Measurements from ENCODE around the gene DUSP8. TPM values are rescaled to one million over a fixed set of nuclear protein-coding genes. Genes with fewer than 3 reads are reported as not detected.
A peak's percentile ranks its signal among the peaks of the same experiment; 100 is the strongest.

DUSP8 gene
- total RNA-seq, 1 experiment from 2014 or later: 7.7 TPM

- CTCF ChIA-PET: interaction anchor here (1.2 to 1.5 kb wide), 2 partner anchors 9 to 19 kb away, joined by 6 to 7 read pairs; no protein-coding TSS in a partner anchor
- Mint-ChIP-seq H3K36me3 (ENCODE audit: insufficient read depth, unreplicated experiment) (peaks cover 5% of the 10 kb centered on the region), H3K27me3 (ENCODE audit: insufficient read depth, unreplicated experiment) (no peaks in the 10 kb centered on the region), H3K4me1 (ENCODE audit: low read depth, unreplicated experiment) (peaks cover 8% of the 10 kb centered on the region), H3K27ac (ENCODE audit: unreplicated experiment) (no peak overlapping the region), H3K4me3 (ENCODE audit: unreplicated experiment) (no peak overlapping the region), H3K9me3 (ENCODE audit: unreplicated experiment) (no peaks in the 10 kb centered on the region)
- Histone ChIP-seq H3K36me3 (ENCODE audit: control insufficient read depth, insufficient read depth, low read length) (no peaks in the 10 kb centered on the region), H3K27me3 (replicated peaks; ENCODE audit: control insufficient read depth, insufficient read depth, low read length) (no peaks in the 10 kb centered on the region), H3K4me3 (ENCODE audit: low read depth, low read length) (no peak overlapping the region), H3K9me3 (no peaks in the 10 kb centered on the region), H3K4me1 (peaks cover 13% of the 10 kb centered on the region)
- POLR2A ChIA-PET: no interaction called here
- BruUV-seq (replicated peaks): no TSS peak
- intact Hi-C loops (cut with micrococcal nuclease; ENCODE audit: unreplicated experiment): no loop called here
- TF ChIP-seq, protein P1, sequence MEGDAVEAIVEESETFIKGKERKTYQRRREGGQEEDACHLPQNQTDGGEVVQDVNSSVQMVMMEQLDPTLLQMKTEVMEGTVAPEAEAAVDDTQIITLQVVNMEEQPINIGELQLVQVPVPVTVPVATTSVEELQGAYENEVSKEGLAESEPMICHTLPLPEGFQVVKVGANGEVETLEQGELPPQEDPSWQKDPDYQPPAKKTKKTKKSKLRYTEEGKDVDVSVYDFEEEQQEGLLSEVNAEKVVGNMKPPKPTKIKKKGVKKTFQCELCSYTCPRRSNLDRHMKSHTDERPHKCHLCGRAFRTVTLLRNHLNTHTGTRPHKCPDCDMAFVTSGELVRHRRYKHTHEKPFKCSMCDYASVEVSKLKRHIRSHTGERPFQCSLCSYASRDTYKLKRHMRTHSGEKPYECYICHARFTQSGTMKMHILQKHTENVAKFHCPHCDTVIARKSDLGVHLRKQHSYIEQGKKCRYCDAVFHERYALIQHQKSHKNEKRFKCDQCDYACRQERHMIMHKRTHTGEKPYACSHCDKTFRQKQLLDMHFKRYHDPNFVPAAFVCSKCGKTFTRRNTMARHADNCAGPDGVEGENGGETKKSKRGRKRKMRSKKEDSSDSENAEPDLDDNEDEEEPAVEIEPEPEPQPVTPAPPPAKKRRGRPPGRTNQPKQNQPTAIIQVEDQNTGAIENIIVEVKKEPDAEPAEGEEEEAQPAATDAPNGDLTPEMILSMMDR (IDR thresholded peaks at IDR 0.05; ENCODE audit: insufficient read depth in 1 of 2, low read depth in 1 of 2, low read length in 1 of 2, severe bottlenecking in 1 of 2, unreplicated experiment in 1 of 2): no peak
- no peak for DNase-seq
Observed at GRCh38 chr11:1555713-1556153, 16.3 kb downstream of the DUSP8 start.

DNA sequence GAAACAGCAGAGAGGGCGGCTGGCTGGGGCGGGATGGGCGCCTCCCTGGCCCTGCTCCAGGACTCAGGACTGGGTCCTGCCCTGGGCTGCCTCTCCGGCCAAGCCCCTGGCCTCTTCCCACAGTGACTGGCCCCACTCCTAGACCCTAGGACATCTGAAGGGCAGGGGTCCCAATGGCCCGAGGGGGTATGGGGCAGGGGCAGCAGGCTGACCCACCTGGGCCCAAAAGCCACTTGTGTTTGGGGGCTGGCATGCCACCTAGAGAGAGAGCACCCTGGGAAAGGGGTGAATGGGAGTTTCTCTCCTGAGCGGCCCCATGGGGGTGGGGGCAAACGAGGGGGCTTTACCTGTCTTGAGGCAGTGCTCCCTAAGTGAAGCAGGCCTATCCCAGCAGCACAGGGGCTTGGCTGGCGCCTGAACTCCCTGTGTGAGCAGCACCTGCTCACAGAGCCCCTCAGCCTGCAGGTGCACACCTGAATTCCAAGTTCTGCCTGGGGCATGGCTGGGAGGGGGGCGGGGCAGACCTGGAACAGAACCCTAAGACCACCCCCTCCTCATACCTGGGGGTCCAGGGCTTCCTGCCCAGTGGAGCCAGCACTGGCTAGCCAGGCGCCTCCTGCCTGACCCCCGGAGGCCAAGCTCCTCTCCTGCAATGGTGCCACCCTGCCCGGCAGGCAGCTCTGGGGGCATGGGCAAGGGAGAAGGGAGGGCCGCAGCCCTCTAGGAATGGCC is 16.9 kb downstream of the DUSP8 start:
- POLR2A ChIA-PET: no interaction called here
- H3K27ac Mint-ChIP-seq (ENCODE audit: unreplicated experiment): no peak overlapping the region

GRCh38 chr11:1553808-1554594 is 18.1 kb downstream of the DUSP8 start:
- H3K4me1 Mint-ChIP-seq (ENCODE audit: low read depth, unreplicated experiment): peaks cover 8% of the 10 kb centered on the region
- TF ChIP-seq, protein P1 (IDR thresholded peaks at IDR 0.05; ENCODE audit: insufficient read depth in 1 of 2, low read depth in 1 of 2, low read length in 1 of 2, severe bottlenecking in 1 of 2, unreplicated experiment in 1 of 2): peak; percentile 61 to 69
- no peaks in the 10 kb centered on the region for H3K9me3 Mint-ChIP-seq (ENCODE audit: unreplicated experiment)
- H3K4me3 ChIP-seq (ENCODE audit: low read depth, low read length): no peak overlapping the region
- peaks cover 13% of the 10 kb centered on the region for H3K4me1 ChIP-seq
- H3K36me3 Mint-ChIP-seq (ENCODE audit: insufficient read depth, unreplicated experiment): peaks cover 5% of the 10 kb centered on the region
- intact Hi-C loops (cut with micrococcal nuclease; ENCODE audit: unreplicated experiment): loop anchor here (1.0 kb wide), 1 partner anchor 20 kb away; no protein-coding TSS in a partner anchor
- ChIA-PET CTCF (interaction anchor here (0.5 to 2.4 kb wide), 5 partner anchors 16 to 413 kb away, joined by 3 to 21 read pairs (median 3); no protein-coding TSS in a partner anchor), POLR2A (no interaction called here)
- no TSS peak for BruUV-seq (replicated peaks)
- no peaks in the 10 kb centered on the region for H3K27me3 ChIP-seq (replicated peaks; ENCODE audit: control insufficient read depth, insufficient read depth, low read length)
- no peaks in the 10 kb centered on the region for H3K36me3 ChIP-seq (ENCODE audit: control insufficient read depth, insufficient read depth, low read length)
- peak; percentile 88 to 93 for DNase-seq
- H3K4me3 Mint-ChIP-seq (ENCODE audit: unreplicated experiment): peak overlapping the region; percentile 42
- H3K27ac Mint-ChIP-seq (ENCODE audit: unreplicated experiment): peak overlapping the region; percentile 61
- H3K27me3 Mint-ChIP-seq (ENCODE audit: insufficient read depth, unreplicated experiment): no peaks in the 10 kb centered on the region
- no peaks in the 10 kb centered on the region for H3K9me3 ChIP-seq

More for the DNA sequence above, 16.9 kb downstream of the DUSP8 start:
- Histone ChIP-seq H3K4me3 (ENCODE audit: low read depth, low read length) (no peak overlapping the region), H3K27me3 (replicated peaks; ENCODE audit: control insufficient read depth, insufficient read depth, low read length) (no peaks in the 10 kb centered on the region), H3K4me1 (peaks cover 13% of the 10 kb centered on the region), H3K36me3 (ENCODE audit: control insufficient read depth, insufficient read depth, low read length) (no peaks in the 10 kb centered on the region), H3K9me3 (no peaks in the 10 kb centered on the region)
- DNase-seq: no peak
- H3K4me1 Mint-ChIP-seq (ENCODE audit: low read depth, unreplicated experiment): peaks cover 8% of the 10 kb centered on the region
- TF ChIP-seq, protein P1 (IDR thresholded peaks at IDR 0.05; ENCODE audit: insufficient read depth in 1 of 2, low read depth in 1 of 2, low read length in 1 of 2, severe bottlenecking in 1 of 2, unreplicated experiment in 1 of 2): no peak
- H3K4me3 Mint-ChIP-seq (ENCODE audit: unreplicated experiment): no peak overlapping the region
- BruUV-seq (replicated peaks): no TSS peak
- no peaks in the 10 kb centered on the region for H3K27me3 Mint-ChIP-seq (ENCODE audit: insufficient read depth, unreplicated experiment)
- peaks cover 5% of the 10 kb centered on the region for H3K36me3 Mint-ChIP-seq (ENCODE audit: insufficient read depth, unreplicated experiment)
- CTCF ChIA-PET: interaction anchor here (1.2 to 1.5 kb wide), 2 partner anchors 8 to 20 kb away, joined by 6 to 7 read pairs; no protein-coding TSS in a partner anchor
- no peaks in the 10 kb centered on the region for H3K9me3 Mint-ChIP-seq (ENCODE audit: unreplicated experiment)
- intact Hi-C loops (cut with micrococcal nuclease; ENCODE audit: unreplicated experiment): loop anchor here (1.0 kb wide), 1 partner anchor 19 kb away; no protein-coding TSS in a partner anchor

All from Caco-2 (cell line).